ENCODE measurements around the gene OPN1LW. TPM values are rescaled to one million over a fixed set of nuclear protein-coding genes. Genes with fewer than 3 reads are reported as not detected.

Gene OPN1LW
- total and polyA plus RNA-seq, 2 of the 8 experiments (the other 6 are each of a cell fraction or from before 2014, with no cell fraction given) = not detected

DNA sequence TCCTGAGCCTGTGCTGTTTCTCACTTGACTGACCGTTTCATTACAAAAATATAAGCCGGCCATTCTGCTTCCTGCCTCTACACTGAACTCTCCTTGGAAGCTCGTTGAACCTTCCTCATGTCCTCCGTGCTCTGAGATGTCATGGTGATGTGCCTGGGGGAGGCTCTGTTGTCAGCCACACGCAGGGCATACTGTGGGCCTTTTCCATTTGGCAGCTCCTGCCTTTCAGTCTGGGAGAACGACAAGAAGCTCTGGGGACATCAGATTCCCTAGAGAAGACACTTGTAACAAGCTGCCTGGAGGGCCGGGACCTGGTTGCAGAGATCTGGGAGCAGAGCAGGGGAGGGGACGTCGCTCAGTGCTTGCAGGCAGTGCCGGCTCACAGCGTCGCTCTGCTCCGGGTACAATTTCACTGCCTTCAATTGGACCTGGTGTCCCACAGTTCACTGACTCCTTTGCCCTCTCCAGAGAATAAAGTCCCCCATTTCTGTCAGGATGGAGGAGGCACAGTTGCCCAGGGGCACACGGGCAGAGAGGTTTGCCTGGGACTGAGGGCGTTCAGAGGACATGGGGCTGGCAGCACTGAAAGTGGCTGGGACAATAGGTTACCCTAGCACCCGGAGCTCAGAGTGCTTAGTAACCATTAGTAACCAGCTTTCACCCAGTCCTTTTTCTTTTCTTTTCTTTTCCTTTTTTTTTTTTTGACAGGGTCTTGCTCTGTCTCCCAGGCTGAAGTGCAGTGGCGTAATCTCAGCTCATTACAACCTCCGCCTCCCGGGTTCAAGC, 27.4 kb upstream of the OPN1LW start:
- no peak for DNase-seq (ENCODE audit: low read depth in 1 of 2, low spot score in 2 of 2)
- Histone ChIP-seq H3K9me3 (ENCODE audit: insufficient read depth in 2 of 2, low read depth in 1 of 2, low read length in 1 of 2) (no peaks in the 10 kb centered on the region), H3K9ac (replicated peaks in 1 of 4; ENCODE audit: extremely low read depth in 1 of 4, low read depth in 3 of 4, low read length in 3 of 4) (no peak overlapping the region), H2BK12ac (ENCODE audit: low read depth, low read length) (no peak overlapping the region), H3K4me3 (ENCODE audit: extremely low read depth in 1 of 4, insufficient read depth in 2 of 4, low read depth in 3 of 4, low read length in 4 of 4) (no peak overlapping the region), H3K23me2 (ENCODE audit: low read depth, low read length) (no peaks in the 10 kb centered on the region), H4K5ac (ENCODE audit: insufficient read length, low read depth, low read length) (no peak overlapping the region), H3K23ac (ENCODE audit: insufficient read length) (no peak overlapping the region), H3K27ac (ENCODE audit: low read depth, low read length) (no peak overlapping the region), H3K36me3 (ENCODE audit: control insufficient read depth in 2 of 4, insufficient read depth in 4 of 4, low read length in 3 of 4) (no peaks in the 10 kb centered on the region), H3K4me2 (ENCODE audit: insufficient read depth in 1 of 2, low read depth in 2 of 2, low read length in 2 of 2) (no peak overlapping the region), H3K18ac (ENCODE audit: extremely low read depth, low read length) (no peak overlapping the region), H3K79me2 (ENCODE audit: control insufficient read depth in 1 of 2, insufficient read depth in 2 of 2, low read length in 2 of 2) (no peaks in the 10 kb centered on the region), H2AK5ac (ENCODE audit: low read depth, low read length) (no peak overlapping the region), H3K27me3 (replicated peaks in 1 of 4; ENCODE audit: control insufficient read depth in 3 of 4, extremely low read depth in 1 of 4, insufficient read depth in 3 of 4, low read length in 3 of 4) (no peaks in the 10 kb centered on the region), H3K4ac (replicated peaks; ENCODE audit: insufficient read length, low read depth, low read length) (no peak overlapping the region), H3K14ac (ENCODE audit: insufficient read length) (no peak overlapping the region), H2BK120ac (replicated peaks; ENCODE audit: low read depth, low read length) (no peak overlapping the region), H4K8ac (ENCODE audit: extremely low read depth, insufficient read depth, low read length) (no peak overlapping the region), H2BK20ac (ENCODE audit: low read length) (no peak overlapping the region), H4K20me1 (replicated peaks in 1 of 2; ENCODE audit: control insufficient read depth in 1 of 2, insufficient read depth in 2 of 2, low read length in 2 of 2) (no peaks in the 10 kb centered on the region), H2BK15ac (ENCODE audit: low read length) (no peak overlapping the region), H3K79me1 (ENCODE audit: low read depth, low read length) (no peaks in the 10 kb centered on the region), H2BK5ac (ENCODE audit: low read depth, low read length) (no peak overlapping the region), H4K91ac (replicated peaks; ENCODE audit: insufficient read length, low read length) (no peak overlapping the region), H3K56ac (replicated peaks; ENCODE audit: insufficient read length, low read depth, low read length) (no peak overlapping the region), H2AFZ (ENCODE audit: low read length) (no peak overlapping the region; the same call in 1 of the 2 replicates), H3K4me1 (replicated peaks in 1 of 4; ENCODE audit: control insufficient read depth in 3 of 4, insufficient read depth in 4 of 4, low read length in 3 of 4) (peaks cover 0 to 4% (median 0%) of the 10 kb centered on the region in 4 experiments; a peak in 1 of 7 replicates)
- TF ChIP-seq, protein P1, sequence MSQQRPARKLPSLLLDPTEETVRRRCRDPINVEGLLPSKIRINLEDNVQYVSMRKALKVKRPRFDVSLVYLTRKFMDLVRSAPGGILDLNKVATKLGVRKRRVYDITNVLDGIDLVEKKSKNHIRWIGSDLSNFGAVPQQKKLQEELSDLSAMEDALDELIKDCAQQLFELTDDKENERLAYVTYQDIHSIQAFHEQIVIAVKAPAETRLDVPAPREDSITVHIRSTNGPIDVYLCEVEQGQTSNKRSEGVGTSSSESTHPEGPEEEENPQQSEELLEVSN (IDR thresholded peaks at IDR 0.05) = no peak
- TF ChIP-seq TEAD4 (IDR thresholded peaks at IDR 0.05; ENCODE audit: low read depth, low read length) (no peak), SP4 (IDR thresholded peaks at IDR 0.05; ENCODE audit: low read length) (no peak), KDM4A (IDR thresholded peaks at IDR 0.05; ENCODE audit: low read depth, low read length, severe bottlenecking) (no peak), RNF2 (IDR thresholded peaks at IDR 0.05; ENCODE audit: borderline replicate concordance, low read depth, low read length, missing control alignments, poor library complexity, severe bottlenecking) (no peak), CTBP2 (IDR thresholded peaks at IDR 0.05; ENCODE audit: borderline replicate concordance, insufficient read depth, insufficient read length, low read length) (no peak)
- no peak for FAIRE-seq
- 84% methylated on average over 12 of the region's 19 CpGs; no CpG with 5 or more reads in 1 of the 2 experiments for WGBS, 2 experiments (ENCODE audit: extremely low coverage in 1 of 2, insufficient coverage in 1 of 2, insufficient read length in 1 of 2, insufficient replicate concordance in 2 of 2, low coverage in 1 of 2, low lambda C conversion rate in 2 of 2, missing lambda C conversion rate in 1 of 2)
- POLR2A ChIA-PET (ENCODE audit: partially characterized antibody) = no interaction called here
- CTCF ChIA-PET (ENCODE audit: partially characterized antibody) = interaction anchor here (0.7 to 1.1 kb wide), 2 partner anchors 20 to 257 kb away, joined by 3 read pairs; no protein-coding TSS in a partner anchor

Measured in H1 (cell line).